ENCODE data around the gene TRIM63.

Gene TRIM63

GRCh38 chr1:26021647-26022403, 45.6 kb downstream of the TRIM63 start, which contains the start of gene EXTL1:
TSS of gene EXTL1 (plus strand) at chr1:26021775. CDS start at chr1:26022647, 872 bp downstream.
- no peaks in the 10 kb centered on the region for H3K9me3 Mint-ChIP-seq
- H3K4me1 Mint-ChIP-seq, result peaks cover 5% of the 10 kb centered on the region
- H3K36me3 Mint-ChIP-seq, result no peaks in the 10 kb centered on the region
- H3K27me3 Mint-ChIP-seq, result no peaks in the 10 kb centered on the region
- peak within 1 kb of the TSS; percentile 17 for H3K27ac Mint-ChIP-seq
- no peak within 1 kb of the TSS for H3K4me3 Mint-ChIP-seq

GRCh38 chr1:26020941-26021646, 46.3 kb downstream of the TRIM63 start:
- H3K9me3 Mint-ChIP-seq, result no peaks in the 10 kb centered on the region
- H3K4me1 Mint-ChIP-seq, result peaks cover 5% of the 10 kb centered on the region
- H3K4me3 Mint-ChIP-seq, result no peak overlapping the region
- H3K27me3 Mint-ChIP-seq, result no peaks in the 10 kb centered on the region
- H3K27ac Mint-ChIP-seq, result peak overlapping the region; percentile 17
- H3K36me3 Mint-ChIP-seq, result no peaks in the 10 kb centered on the region

- no peak overlapping the region for H3K27ac Mint-ChIP-seq
- no peak overlapping the region for H3K4me3 Mint-ChIP-seq
- no peaks in the 10 kb centered on the region for H3K9me3 Mint-ChIP-seq
- H3K4me1 Mint-ChIP-seq, result peaks cover 5% of the 10 kb centered on the region
- no peaks in the 10 kb centered on the region for H3K36me3 Mint-ChIP-seq
- no peaks in the 10 kb centered on the region for H3K27me3 Mint-ChIP-seq
These were observed 47.1 kb downstream of the TRIM63 start for GRCh38 chr1:26020330-26020768.

GRCh38 chr1:26019641-26020315, 47.7 kb downstream of the TRIM63 start:
- Mint-ChIP-seq H3K4me3 (no peak overlapping the region), H3K9me3 (no peaks in the 10 kb centered on the region), H3K27ac (no peak overlapping the region), H3K4me1 (peaks cover 5% of the 10 kb centered on the region), H3K36me3 (no peaks in the 10 kb centered on the region), H3K27me3 (no peaks in the 10 kb centered on the region)

GRCh38 chr1:26017606-26018005, 49.8 kb downstream of the TRIM63 start:
- no peak overlapping the region for H3K4me3 Mint-ChIP-seq
- H3K4me1 Mint-ChIP-seq, result peaks cover 5% of the 10 kb centered on the region
- H3K27ac Mint-ChIP-seq, result no peak overlapping the region
- no peaks in the 10 kb centered on the region for H3K9me3 Mint-ChIP-seq
- H3K27me3 Mint-ChIP-seq, result no peaks in the 10 kb centered on the region
- no peaks in the 10 kb centered on the region for H3K36me3 Mint-ChIP-seq

- H3K27ac Mint-ChIP-seq, result no peak overlapping the region
- no peaks in the 10 kb centered on the region for H3K27me3 Mint-ChIP-seq
- no peaks in the 10 kb centered on the region for H3K9me3 Mint-ChIP-seq
- H3K4me1 Mint-ChIP-seq, result peaks cover 5% of the 10 kb centered on the region
- no peaks in the 10 kb centered on the region for H3K36me3 Mint-ChIP-seq
- H3K4me3 Mint-ChIP-seq, result no peak overlapping the region
These were observed 50.4 kb downstream of the TRIM63 start for GRCh38 chr1:26016953-26017545.

GRCh38 chr1:26016258-26016952, 51.0 kb downstream of the TRIM63 start:
- Mint-ChIP-seq H3K9me3 (no peaks in the 10 kb centered on the region), H3K4me1 (peaks cover 5% of the 10 kb centered on the region), H3K27me3 (no peaks in the 10 kb centered on the region), H3K27ac (no peak overlapping the region), H3K4me3 (no peak overlapping the region), H3K36me3 (no peaks in the 10 kb centered on the region)

GRCh38 chr1:26015358-26015757, 52.1 kb downstream of the TRIM63 start:
- no peaks in the 10 kb centered on the region for H3K9me3 Mint-ChIP-seq
- peaks cover 5% of the 10 kb centered on the region for H3K4me1 Mint-ChIP-seq
- no peak overlapping the region for H3K27ac Mint-ChIP-seq
- no peaks in the 10 kb centered on the region for H3K36me3 Mint-ChIP-seq
- no peaks in the 10 kb centered on the region for H3K27me3 Mint-ChIP-seq
- no peak overlapping the region for H3K4me3 Mint-ChIP-seq

- H3K9me3 Mint-ChIP-seq, result no peaks in the 10 kb centered on the region
These were observed 53.3 kb downstream of the TRIM63 start for GRCh38 chr1:26014179-26014578.

GRCh38 chr1:26012864-26013263, 54.6 kb downstream of the TRIM63 start:
- H3K4me3 Mint-ChIP-seq, result no peak overlapping the region
- no peaks in the 10 kb centered on the region for H3K4me1 Mint-ChIP-seq
- H3K27me3 Mint-ChIP-seq, result no peaks in the 10 kb centered on the region
- no peak overlapping the region for H3K27ac Mint-ChIP-seq
- peaks cover 1% of the 10 kb centered on the region for H3K36me3 Mint-ChIP-seq
- H3K9me3 Mint-ChIP-seq, result no peaks in the 10 kb centered on the region

More at GRCh38 chr1:26014179-26014578, 53.3 kb downstream of the TRIM63 start:
- Mint-ChIP-seq H3K36me3 (peaks cover 1% of the 10 kb centered on the region), H3K27me3 (no peaks in the 10 kb centered on the region), H3K4me3 (no peak overlapping the region), H3K27ac (no peak overlapping the region), H3K4me1 (no peaks in the 10 kb centered on the region)

GRCh38 chr1:26010825-26011224, 56.6 kb downstream of the TRIM63 start:
- Mint-ChIP-seq H3K4me1 (no peaks in the 10 kb centered on the region), H3K9me3 (no peaks in the 10 kb centered on the region), H3K27ac (no peak overlapping the region)

GRCh38 chr1:26009796-26010447, 57.5 kb downstream of the TRIM63 start:
- Mint-ChIP-seq H3K4me1 (no peaks in the 10 kb centered on the region), H3K9me3 (no peaks in the 10 kb centered on the region), H3K27ac (no peak overlapping the region), H3K36me3 (peaks cover 1% of the 10 kb centered on the region), H3K27me3 (no peaks in the 10 kb centered on the region), H3K4me3 (no peak overlapping the region)

More at GRCh38 chr1:26010825-26011224, 56.6 kb downstream of the TRIM63 start:
- H3K36me3 Mint-ChIP-seq, result peaks cover 1% of the 10 kb centered on the region
- no peak overlapping the region for H3K4me3 Mint-ChIP-seq
- H3K27me3 Mint-ChIP-seq, result no peaks in the 10 kb centered on the region

- Mint-ChIP-seq H3K4me1 (no peaks in the 10 kb centered on the region), H3K27me3 (no peaks in the 10 kb centered on the region), H3K9me3 (no peaks in the 10 kb centered on the region), H3K4me3 (no peak overlapping the region), H3K36me3 (peaks cover 1% of the 10 kb centered on the region), H3K27ac (no peak overlapping the region)
These were observed 60.7 kb downstream of the TRIM63 start for GRCh38 chr1:26006710-26007109.

GRCh38 chr1:26005434-26006105, 61.9 kb downstream of the TRIM63 start:
- peaks cover 1% of the 10 kb centered on the region for H3K36me3 Mint-ChIP-seq
- no peaks in the 10 kb centered on the region for H3K27me3 Mint-ChIP-seq
- H3K27ac Mint-ChIP-seq, result no peak overlapping the region
- no peaks in the 10 kb centered on the region for H3K4me1 Mint-ChIP-seq
- no peaks in the 10 kb centered on the region for H3K9me3 Mint-ChIP-seq
- H3K4me3 Mint-ChIP-seq, result no peak overlapping the region

Measured in activated naive CD4-positive, alpha-beta T cell treated with anti-CD3 and anti-CD28 coated beads, Interleukin-2, amount 50 U/mL, for 24 hours (primary cell).